ENCODE data around the gene ALPK1.

- no peak for TF ChIP-seq CTCF (tag by site-specific recombination; IDR thresholded peaks at IDR 0.05)
- TF ChIP-seq ZFP69B (tag by site-specific recombination; IDR thresholded peaks at IDR 0.05): no peak
These were observed 81.1 kb downstream of the ALPK1 start for GRCh38 chr4:112378243-112378620.
